CD4-positive, alpha-beta memory T cell (primary cell): Measurements from ENCODE around the gene SCAANT1. TPM values are rescaled to one million over a fixed set of nuclear protein-coding genes. Genes with fewer than 3 reads are reported as not detected.

Source experiments
- CTCF ChIA-PET: fragments of 350-600 bp; sonication (Branson Sonifier 250); formaldehyde crosslinking; loops from one replicate; lab custom pipeline; 2021; ENCODE audit warnings: inconsistent platforms; ENCODE audit not compliant: partially characterized antibody; lab: Charles Lee
- POLR2A ChIA-PET: fragments of 350-600 bp; sonication (Branson Sonifier 250); formaldehyde crosslinking; loops from one replicate; lab custom pipeline; 2021; ENCODE audit not compliant: partially characterized antibody; lab: Charles Lee
- DNase-seq, 5 donors: peaks; one replicate each; pipeline versions ENCODE4 v3.0.0 to v3.0.0-alpha.2; 2020 to 2022; ENCODE audit warnings: mixed read lengths in 1 of 5
- H3K27ac ChIP-seq: one replicate; pipeline ENCODE4 v1.7.0; 2013; ENCODE audit warnings: low read depth, low read length
- H3K27me3 ChIP-seq: 2 replicates; pipeline ENCODE4 v1.7.0; 2013; ENCODE audit warnings: mild to moderate bottlenecking, low read length, moderate library complexity; ENCODE audit not compliant: insufficient read depth
- H3K36me3 ChIP-seq: 2 replicates; pipeline ENCODE4 v1.7.0; 2013; ENCODE audit warnings: mild to moderate bottlenecking, low read length, moderate library complexity; ENCODE audit not compliant: insufficient read depth
- H3K4me1 ChIP-seq: 2 replicates; pipeline ENCODE4 v1.7.0; 2013; ENCODE audit warnings: mild to moderate bottlenecking, low read length, moderate library complexity; ENCODE audit not compliant: insufficient read depth
- H3K4me3 ChIP-seq, 2 donors: one replicate each; pipeline ENCODE4 v1.7.0; 2013; ENCODE audit warnings: low read length in 2 of 2, mild to moderate bottlenecking in 1 of 2
- H3K9me3 ChIP-seq, 2 donors: one replicate each; pipeline ENCODE4 v1.7.0; 2013; ENCODE audit warnings: low read length in 2 of 2, control low read depth in 1 of 2; ENCODE audit not compliant: control insufficient read depth in 1 of 2
- H3K27ac Mint-ChIP-seq, 7 donors: one replicate each; pipeline ENCODE4 v1.8.0; 2020 to 2021; ENCODE audit warnings: mixed read lengths in 7 of 7, mild to moderate bottlenecking in 6 of 7, inconsistent platforms in 3 of 7, moderate library complexity in 3 of 7
- H3K27me3 Mint-ChIP-seq, 2 donors: one replicate each; pipeline ENCODE4 v1.8.0; 2020 to 2021; ENCODE audit warnings: mixed read lengths in 2 of 2
- H3K36me3 Mint-ChIP-seq, 2 donors: one replicate each; pipeline ENCODE4 v1.8.0; 2020 to 2021; ENCODE audit warnings: mixed read lengths in 2 of 2, inconsistent platforms in 1 of 2, mild to moderate bottlenecking in 1 of 2
- H3K4me1 Mint-ChIP-seq, 4 donors: one replicate each; pipeline ENCODE4 v1.8.0; 2020 to 2021; ENCODE audit warnings: mixed read lengths in 4 of 4, mild to moderate bottlenecking in 1 of 4
- H3K4me3 Mint-ChIP-seq, 8 donors: one replicate each; pipeline ENCODE4 v1.8.0; 2020 to 2021; ENCODE audit warnings: mixed read lengths in 8 of 8, mild to moderate bottlenecking in 7 of 8, moderate library complexity in 6 of 8, inconsistent platforms in 3 of 8
- H3K9me3 Mint-ChIP-seq, 8 donors: one replicate each; pipeline ENCODE4 v1.8.0; 2020 to 2021; ENCODE audit warnings: mixed read lengths in 8 of 8, mild to moderate bottlenecking in 5 of 8, inconsistent platforms in 3 of 8, moderate library complexity in 1 of 8
- intact Hi-C: fragments of 100-400 bp; cut with micrococcal nuclease; formaldehyde crosslinking; loops from one replicate; pipeline ENCODE4 v1.15.1; 2023
- polyA plus RNA-seq, 2 donors: library from polyadenylated mRNA; unstranded; fragments of 300-500 nt; fragmentation: Illumina TruSeq; gene quantifications; one replicate each; pipeline ENCODE4 v1.2.3, GENCODE V29; 2021
- total RNA-seq, 2 experiments: library from RNA; stranded (reverse); gene quantifications; one replicate each; pipeline ENCODE4 v1.2.3, GENCODE V29; 2021

SCAANT1 gene
- total and polyA plus RNA-seq, 4 experiments from 2014 or later = not detected

- Histone ChIP-seq H3K4me1 (peaks cover 49% of the 10 kb centered on the region), H3K27me3 (no peaks in the 10 kb centered on the region), H3K4me3 (peak overlapping the region; percentile 56 to 68), H3K9me3 (no peaks in the 10 kb centered on the region), H3K27ac (peak overlapping the region; percentile 71), H3K36me3 (no peaks in the 10 kb centered on the region)
- POLR2A ChIA-PET = interaction anchor here (0.6 to 3.7 kb wide), 4 partner anchors 12 to 103 kb away, joined by 3 to 28 read pairs (median 3); partner anchors contain the start of gene SCAANT1
- no peak for DNase-seq
- Mint-ChIP-seq H3K36me3 (peaks cover 3 to 26% of the 10 kb centered on the region in 2 donors), H3K4me3 (peak overlapping the region; percentile 85 to 97 (median 94)), H3K4me1 (peaks cover 44 to 76% (median 58%) of the 10 kb centered on the region in 4 donors), H3K9me3 (no peaks in the 10 kb centered on the region), H3K27ac (peak overlapping the region; percentile 83 to 94 (median 92)), H3K27me3 (no peaks in the 10 kb centered on the region)
- CTCF ChIA-PET = no interaction called here
- intact Hi-C loops = loop anchor here (5.0 to 10.0 kb wide), 2 partner anchors 112 to 160 kb away; partner anchors contain the start of gene PSMD6
These were observed 47.2 kb downstream of the SCAANT1 start for GRCh38 chr3:63864965-63865327.

DNA sequence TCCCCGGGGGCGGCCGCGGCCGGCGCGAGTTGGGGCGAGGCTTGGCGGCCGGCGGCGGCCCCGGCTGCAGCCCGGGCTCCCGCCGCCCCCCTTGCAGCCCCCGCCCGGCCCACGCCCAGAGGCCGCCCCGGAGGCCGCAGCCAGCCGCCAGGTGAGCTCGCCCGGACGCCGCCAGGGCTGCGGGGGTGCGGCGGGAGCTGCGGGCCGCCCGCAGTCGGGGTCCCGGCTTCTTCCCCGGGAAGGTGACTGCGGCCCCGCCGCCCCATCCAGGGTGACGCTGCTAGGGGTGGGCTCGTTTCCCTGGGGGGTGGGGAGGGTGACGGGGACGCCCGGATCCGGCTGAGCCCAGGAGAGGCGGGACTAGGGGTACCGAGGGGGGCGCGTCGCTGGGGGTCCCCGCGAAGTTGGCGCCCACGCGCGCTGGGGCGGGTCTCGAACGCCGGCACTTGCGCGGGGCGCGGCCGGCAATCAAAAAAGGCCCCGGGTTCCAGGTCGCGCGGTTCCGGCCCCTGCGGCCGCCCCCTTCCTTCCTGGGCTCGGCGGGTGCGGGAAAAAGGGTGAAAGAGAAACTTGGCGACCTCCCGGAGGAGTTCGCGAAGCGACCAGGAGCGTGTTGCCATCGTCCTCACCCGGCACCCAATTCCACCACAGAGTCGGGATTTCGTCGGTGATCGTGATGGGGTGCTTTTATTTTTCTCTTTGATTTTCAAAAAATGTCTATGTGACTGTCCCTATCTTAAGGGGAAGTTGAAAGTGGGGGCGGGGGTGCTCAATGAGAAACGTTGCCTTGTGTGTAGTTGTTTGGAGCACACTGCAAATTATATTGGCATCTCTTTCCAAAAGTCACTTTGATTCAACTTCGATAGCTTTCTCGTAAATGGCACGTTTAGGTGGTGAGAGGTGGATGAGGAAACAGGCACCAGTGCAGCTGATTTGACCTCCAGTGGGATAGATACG is 47.9 kb downstream of the SCAANT1 start:
- POLR2A ChIA-PET = interaction anchor here (0.6 to 3.7 kb wide), 10 partner anchors 11 to 157 kb away, joined by 3 to 28 read pairs (median 3); partner anchors contain the start of gene SCAANT1
- Mint-ChIP-seq H3K4me1 (peaks cover 46 to 74% (median 57%) of the 10 kb centered on the region in 4 donors), H3K27ac (peak overlapping the region; percentile 83 to 94 (median 92)), H3K36me3 (peaks cover 3 to 24% of the 10 kb centered on the region in 2 donors), H3K9me3 (no peaks in the 10 kb centered on the region), H3K4me3 (peak overlapping the region; percentile 85 to 97 (median 94)), H3K27me3 (no peaks in the 10 kb centered on the region)
- Histone ChIP-seq H3K4me3 (peak overlapping the region; percentile 56 to 68), H3K27ac (peak overlapping the region; percentile 71), H3K36me3 (no peaks in the 10 kb centered on the region), H3K4me1 (peaks cover 45% of the 10 kb centered on the region), H3K27me3 (no peaks in the 10 kb centered on the region), H3K9me3 (no peaks in the 10 kb centered on the region)
- peak; percentile 24 to 58 (median 36) for DNase-seq
- intact Hi-C loops = loop anchor here (5.0 to 10.0 kb wide), 2 partner anchors 113 to 161 kb away; partner anchors contain the start of gene PSMD6
- CTCF ChIA-PET = no interaction called here

GRCh38 chr3:63863150-63864007 is 48.8 kb downstream of the SCAANT1 start, which contains the start of the genes ATXN7 and THOC7:
ATXN7 (plus strand) TSS chr3:63863867; CDS start chr3:63912599, 48,732 bp downstream.
THOC7 (minus strand) TSS chr3:63863805; CDS start chr3:63863790, 15 bp downstream.
- H3K4me1 Mint-ChIP-seq = peaks cover 48 to 71% (median 57%) of the 10 kb centered on the region in 4 donors
- H3K36me3 ChIP-seq = no peaks in the 10 kb centered on the region
- H3K9me3 Mint-ChIP-seq = no peaks in the 10 kb centered on the region
- POLR2A ChIA-PET = interaction anchor here (0.6 to 3.7 kb wide), 9 partner anchors 12 to 158 kb away, joined by 3 to 28 read pairs (median 3); partner anchors contain the start of gene SCAANT1
- peak; percentile 65 to 80 (median 76) for DNase-seq
- no peaks in the 10 kb centered on the region for H3K9me3 ChIP-seq
- peaks cover 3 to 24% of the 10 kb centered on the region in 2 donors for H3K36me3 Mint-ChIP-seq
- peaks cover 40% of the 10 kb centered on the region for H3K4me1 ChIP-seq
- no peaks in the 10 kb centered on the region for H3K27me3 Mint-ChIP-seq
- no peaks in the 10 kb centered on the region for H3K27me3 ChIP-seq
- H3K4me3 Mint-ChIP-seq = peak within 1 kb of the TSS; percentile 91 to 97 (median 94)
- intact Hi-C loops = loop anchor here (1.0 to 10.0 kb wide), 3 partner anchors 49 to 161 kb away; partner anchors contain the start of genes PSMD6 and SCAANT1
- peak within 1 kb of the TSS; percentile 68 to 71 for H3K4me3 ChIP-seq
- H3K27ac Mint-ChIP-seq = peak within 1 kb of the TSS; percentile 83 to 94 (median 92)
- H3K27ac ChIP-seq = peak within 1 kb of the TSS; percentile 76
- CTCF ChIA-PET = no interaction called here

DNA sequence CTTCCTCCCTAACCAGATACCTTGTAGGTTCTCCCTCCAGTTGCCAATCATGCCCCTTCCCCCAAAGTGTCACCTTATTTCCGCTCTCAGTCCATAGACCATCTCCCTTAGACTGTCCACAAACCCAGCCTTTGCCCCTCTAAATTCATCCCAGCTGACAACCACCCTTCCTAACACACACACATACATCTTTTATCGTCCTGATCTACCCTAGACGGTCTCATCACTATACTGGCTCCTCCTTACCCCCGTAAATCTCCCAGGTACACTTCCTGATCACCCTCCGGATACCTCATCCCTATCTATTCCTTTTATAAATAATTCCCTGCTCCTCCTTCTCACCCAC is 49.4 kb downstream of the SCAANT1 start:
- Mint-ChIP-seq H3K9me3 (no peaks in the 10 kb centered on the region), H3K36me3 (peaks cover 3 to 23% of the 10 kb centered on the region in 2 donors), H3K4me3 (peak overlapping the region; percentile 55 to 94 (median 88)), H3K4me1 (peaks cover 48 to 67% (median 58%) of the 10 kb centered on the region in 4 donors), H3K27me3 (no peaks in the 10 kb centered on the region), H3K27ac (peak overlapping the region; percentile 76 to 93 (median 87))
- CTCF ChIA-PET = no interaction called here
- POLR2A ChIA-PET = interaction anchor here (3.7 kb wide), 1 partner anchor 49 kb away, joined by 28 read pairs; the partner anchor contains the start of gene SCAANT1
- intact Hi-C loops = loop anchor here (1.0 to 10.0 kb wide), 3 partner anchors 50 to 162 kb away; partner anchors contain the start of genes PSMD6 and SCAANT1
- Histone ChIP-seq H3K4me1 (peaks cover 35% of the 10 kb centered on the region), H3K27me3 (no peaks in the 10 kb centered on the region), H3K27ac (peak overlapping the region; percentile 76), H3K9me3 (no peaks in the 10 kb centered on the region), H3K36me3 (no peaks in the 10 kb centered on the region), H3K4me3 (peak overlapping the region; percentile 34 to 71)
- DNase-seq = no peak

Other genes starting within 250 kb of the SCAANT1 start
- not detected for gene C3orf49, start 93.1 kb downstream of the SCAANT1 start, total RNA-seq
- gene C3orf49, start 93.1 kb downstream of the SCAANT1 start, polyA plus RNA-seq = not detected
- 10 to 100 TPM; 40.2 TPM for gene THOC7, start 48.6 kb downstream of the SCAANT1 start, total RNA-seq
- gene THOC7, start 48.6 kb downstream of the SCAANT1 start, polyA plus RNA-seq = 100 to 1,000 TPM in 1 of 2 donors, 10 to 100 TPM in 1; 85.5 to 142 TPM
- 100 to 1,000 TPM; 153 to 160 TPM for gene ATXN7, start 48.5 kb downstream of the SCAANT1 start, total RNA-seq
- 10 to 100 TPM; 13.4 to 25.1 TPM for gene ATXN7, start 48.5 kb downstream of the SCAANT1 start, polyA plus RNA-seq
- 10 to 100 TPM; 65.7 to 68.1 TPM for gene PSMD6, start 111.1 kb upstream of the SCAANT1 start, total RNA-seq
- gene PSMD6, start 111.1 kb upstream of the SCAANT1 start, polyA plus RNA-seq = 100 to 1,000 TPM; 127 to 152 TPM